Measurements from ENCODE around the gene CC2D2A.

GRCh38 chr4:15584785-15585184 is 115.1 kb downstream of the CC2D2A start:
- TF ChIP-seq, protein P1, sequence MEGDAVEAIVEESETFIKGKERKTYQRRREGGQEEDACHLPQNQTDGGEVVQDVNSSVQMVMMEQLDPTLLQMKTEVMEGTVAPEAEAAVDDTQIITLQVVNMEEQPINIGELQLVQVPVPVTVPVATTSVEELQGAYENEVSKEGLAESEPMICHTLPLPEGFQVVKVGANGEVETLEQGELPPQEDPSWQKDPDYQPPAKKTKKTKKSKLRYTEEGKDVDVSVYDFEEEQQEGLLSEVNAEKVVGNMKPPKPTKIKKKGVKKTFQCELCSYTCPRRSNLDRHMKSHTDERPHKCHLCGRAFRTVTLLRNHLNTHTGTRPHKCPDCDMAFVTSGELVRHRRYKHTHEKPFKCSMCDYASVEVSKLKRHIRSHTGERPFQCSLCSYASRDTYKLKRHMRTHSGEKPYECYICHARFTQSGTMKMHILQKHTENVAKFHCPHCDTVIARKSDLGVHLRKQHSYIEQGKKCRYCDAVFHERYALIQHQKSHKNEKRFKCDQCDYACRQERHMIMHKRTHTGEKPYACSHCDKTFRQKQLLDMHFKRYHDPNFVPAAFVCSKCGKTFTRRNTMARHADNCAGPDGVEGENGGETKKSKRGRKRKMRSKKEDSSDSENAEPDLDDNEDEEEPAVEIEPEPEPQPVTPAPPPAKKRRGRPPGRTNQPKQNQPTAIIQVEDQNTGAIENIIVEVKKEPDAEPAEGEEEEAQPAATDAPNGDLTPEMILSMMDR (IDR thresholded peaks at IDR 0.05), result no peak
- TF ChIP-seq ZNF121 (CRISPR knock-in tag; IDR thresholded peaks at IDR 0.05), result no peak
- no peak for TF ChIP-seq CREB1 (CRISPR knock-in tag; IDR thresholded peaks at IDR 0.05)
- TF ChIP-seq SP1 (CRISPR knock-in tag; conservative IDR thresholded peaks at IDR 0.05), result no peak
- no peak for TF ChIP-seq ETV6 (CRISPR knock-in tag; IDR thresholded peaks at IDR 0.05)
- no peak for TF ChIP-seq JUN (CRISPR knock-in tag; IDR thresholded peaks at IDR 0.05)
- TF ChIP-seq, protein P2, sequence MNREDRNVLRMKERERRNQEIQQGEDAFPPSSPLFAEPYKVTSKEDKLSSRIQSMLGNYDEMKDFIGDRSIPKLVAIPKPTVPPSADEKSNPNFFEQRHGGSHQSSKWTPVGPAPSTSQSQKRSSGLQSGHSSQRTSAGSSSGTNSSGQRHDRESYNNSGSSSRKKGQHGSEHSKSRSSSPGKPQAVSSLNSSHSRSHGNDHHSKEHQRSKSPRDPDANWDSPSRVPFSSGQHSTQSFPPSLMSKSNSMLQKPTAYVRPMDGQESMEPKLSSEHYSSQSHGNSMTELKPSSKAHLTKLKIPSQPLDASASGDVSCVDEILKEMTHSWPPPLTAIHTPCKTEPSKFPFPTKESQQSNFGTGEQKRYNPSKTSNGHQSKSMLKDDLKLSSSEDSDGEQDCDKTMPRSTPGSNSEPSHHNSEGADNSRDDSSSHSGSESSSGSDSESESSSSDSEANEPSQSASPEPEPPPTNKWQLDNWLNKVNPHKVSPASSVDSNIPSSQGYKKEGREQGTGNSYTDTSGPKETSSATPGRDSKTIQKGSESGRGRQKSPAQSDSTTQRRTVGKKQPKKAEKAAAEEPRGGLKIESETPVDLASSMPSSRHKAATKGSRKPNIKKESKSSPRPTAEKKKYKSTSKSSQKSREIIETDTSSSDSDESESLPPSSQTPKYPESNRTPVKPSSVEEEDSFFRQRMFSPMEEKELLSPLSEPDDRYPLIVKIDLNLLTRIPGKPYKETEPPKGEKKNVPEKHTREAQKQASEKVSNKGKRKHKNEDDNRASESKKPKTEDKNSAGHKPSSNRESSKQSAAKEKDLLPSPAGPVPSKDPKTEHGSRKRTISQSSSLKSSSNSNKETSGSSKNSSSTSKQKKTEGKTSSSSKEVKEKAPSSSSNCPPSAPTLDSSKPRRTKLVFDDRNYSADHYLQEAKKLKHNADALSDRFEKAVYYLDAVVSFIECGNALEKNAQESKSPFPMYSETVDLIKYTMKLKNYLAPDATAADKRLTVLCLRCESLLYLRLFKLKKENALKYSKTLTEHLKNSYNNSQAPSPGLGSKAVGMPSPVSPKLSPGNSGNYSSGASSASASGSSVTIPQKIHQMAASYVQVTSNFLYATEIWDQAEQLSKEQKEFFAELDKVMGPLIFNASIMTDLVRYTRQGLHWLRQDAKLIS (CRISPR knock-in tag; IDR thresholded peaks at IDR 0.05; ENCODE audit: borderline replicate concordance), result no peak
- TF ChIP-seq TP53 (CRISPR knock-in tag; IDR thresholded peaks at IDR 0.05), result no peak
- TF ChIP-seq, protein P3, sequence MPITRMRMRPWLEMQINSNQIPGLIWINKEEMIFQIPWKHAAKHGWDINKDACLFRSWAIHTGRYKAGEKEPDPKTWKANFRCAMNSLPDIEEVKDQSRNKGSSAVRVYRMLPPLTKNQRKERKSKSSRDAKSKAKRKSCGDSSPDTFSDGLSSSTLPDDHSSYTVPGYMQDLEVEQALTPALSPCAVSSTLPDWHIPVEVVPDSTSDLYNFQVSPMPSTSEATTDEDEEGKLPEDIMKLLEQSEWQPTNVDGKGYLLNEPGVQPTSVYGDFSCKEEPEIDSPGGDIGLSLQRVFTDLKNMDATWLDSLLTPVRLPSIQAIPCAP (CRISPR knock-in tag; IDR thresholded peaks at IDR 0.05), result no peak
- TF ChIP-seq, protein P4, sequence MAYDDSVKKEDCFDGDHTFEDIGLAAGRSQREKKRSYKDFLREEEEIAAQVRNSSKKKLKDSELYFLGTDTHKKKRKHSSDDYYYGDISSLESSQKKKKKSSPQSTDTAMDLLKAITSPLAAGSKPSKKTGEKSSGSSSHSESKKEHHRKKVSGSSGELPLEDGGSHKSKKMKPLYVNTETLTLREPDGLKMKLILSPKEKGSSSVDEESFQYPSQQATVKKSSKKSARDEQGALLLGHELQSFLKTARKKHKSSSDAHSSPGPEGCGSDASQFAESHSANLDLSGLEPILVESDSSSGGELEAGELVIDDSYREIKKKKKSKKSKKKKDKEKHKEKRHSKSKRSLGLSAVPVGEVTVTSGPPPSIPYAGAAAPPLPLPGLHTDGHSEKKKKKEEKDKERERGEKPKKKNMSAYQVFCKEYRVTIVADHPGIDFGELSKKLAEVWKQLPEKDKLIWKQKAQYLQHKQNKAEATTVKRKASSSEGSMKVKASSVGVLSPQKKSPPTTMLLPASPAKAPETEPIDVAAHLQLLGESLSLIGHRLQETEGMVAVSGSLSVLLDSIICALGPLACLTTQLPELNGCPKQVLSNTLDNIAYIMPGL (CRISPR knock-in tag; IDR thresholded peaks at IDR 0.05), result no peak
- no peak for TF ChIP-seq ESRRA (CRISPR knock-in tag; IDR thresholded peaks at IDR 0.05; ENCODE audit: borderline replicate concordance)

All from WTC11 (cell line).